Measurements from ENCODE around the gene PAAF1. TPM values are rescaled to one million over a fixed set of nuclear protein-coding genes. Genes with fewer than 3 reads are reported as not detected.

Gene PAAF1
- total and polyA plus RNA-seq, 2 experiments from 2014 or later = 6.7 to 24.1 TPM

DNA sequence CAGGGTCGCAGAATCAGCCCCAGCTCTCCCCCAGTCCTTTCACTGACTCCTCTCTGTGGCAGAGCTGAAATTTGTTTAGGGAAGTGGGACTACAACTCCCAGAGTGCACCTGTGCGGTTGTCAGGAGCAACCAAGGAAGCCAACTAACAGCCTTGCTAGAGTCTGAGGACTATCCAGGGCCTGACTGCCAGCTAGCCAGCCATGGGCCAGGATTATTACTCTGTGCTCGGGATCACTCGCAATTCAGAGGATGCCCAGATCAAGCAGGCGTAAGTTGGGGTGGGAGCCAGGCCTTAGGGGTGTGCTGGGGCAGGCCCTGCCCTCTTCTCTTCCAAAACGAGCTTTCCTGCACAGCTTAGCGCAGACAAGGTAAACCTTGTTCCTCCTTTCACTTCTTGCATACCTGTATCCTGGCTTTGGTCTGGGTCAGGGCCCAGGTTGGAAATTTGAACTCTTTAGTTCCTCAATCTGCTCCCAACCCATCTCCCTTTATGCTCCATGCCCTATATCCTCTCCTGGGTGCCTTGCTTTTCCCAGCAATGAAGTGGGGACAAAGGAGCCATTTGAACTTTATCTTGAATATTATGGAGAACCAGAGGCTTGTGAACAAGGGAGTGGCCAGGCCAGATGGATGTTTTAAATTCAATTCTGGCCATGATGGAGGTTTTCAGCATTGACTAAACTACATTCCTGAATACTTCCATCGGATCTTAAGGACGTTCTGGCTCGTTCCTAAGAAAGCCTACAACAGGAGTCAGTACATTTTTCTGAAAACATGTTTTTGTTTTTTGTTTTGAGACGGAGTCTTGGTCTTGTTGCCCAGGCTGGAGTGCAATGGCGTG lies 74.3 kb downstream of the PAAF1 start, which contains the start of gene DNAJB13:
TSS of gene DNAJB13 (plus strand) at position 158 of the 842 bp plus-strand sequence. CDS start at position 202, 44 bp downstream.
- in situ Hi-C loops (cut with MboI) = no loop called here
- no peak within 1 kb of the TSS for H3K4me2 ChIP-seq (ENCODE audit: unreplicated experiment)

DNA sequence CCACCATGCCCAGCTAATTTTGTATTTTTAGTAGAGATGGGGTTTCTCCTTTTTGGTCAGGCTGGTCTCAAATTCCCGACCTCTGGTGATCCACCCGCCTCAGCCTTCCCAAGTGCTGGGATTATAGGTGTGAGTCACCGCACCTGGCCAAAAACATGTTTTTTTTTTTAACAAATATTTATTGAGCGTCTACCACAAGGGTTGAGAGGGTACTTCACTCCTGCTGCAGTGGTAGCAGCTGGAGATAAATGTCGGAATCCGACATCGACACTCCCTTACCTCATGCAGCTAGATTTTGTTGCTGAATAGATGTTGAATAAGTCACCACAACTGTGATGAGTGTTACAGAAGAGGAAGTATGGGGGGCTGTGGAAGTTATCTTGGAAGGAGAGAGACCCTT lies 75.0 kb downstream of the PAAF1 start:
- WGBS, 2 experiments (ENCODE audit: low coverage in 1 of 2, low lambda C conversion rate in 2 of 2, missing lambda C conversion rate in 2 of 2) = 87 to 90% methylated on average over 7 of the region's 7 CpGs
- Histone ChIP-seq H2AFZ (no peak overlapping the region), H4K20me1 (ENCODE audit: insufficient read depth) (no peaks in the 10 kb centered on the region), H3K9ac (no peak overlapping the region), H3K4me2 (ENCODE audit: unreplicated experiment) (no peak overlapping the region), H3K27me3 (replicated peaks; ENCODE audit: insufficient read depth) (no peaks in the 10 kb centered on the region), H3K9me2 (ENCODE audit: insufficient read depth) (no peaks in the 10 kb centered on the region), H3K79me2 (ENCODE audit: insufficient read depth) (no peaks in the 10 kb centered on the region), H3F3A (ENCODE audit: insufficient read depth) (no peaks in the 10 kb centered on the region), H3K27ac (no peak overlapping the region), H3K4me1 (ENCODE audit: insufficient read depth) (peaks cover 3% of the 10 kb centered on the region; the same call in 1 of the 2 replicates), H3K4me3 (no peak overlapping the region), H3K9me3 (ENCODE audit: low read depth) (no peaks in the 10 kb centered on the region), H3K36me3 (ENCODE audit: low read depth) (no peaks in the 10 kb centered on the region)
- TF ChIP-seq EZH2 (IDR thresholded peaks at IDR 0.05; ENCODE audit: insufficient read depth, poor library complexity, severe bottlenecking) (no peak), EZH2phosphoT487 (IDR thresholded peaks at IDR 0.05; ENCODE audit: insufficient read depth, low read depth) (no peak)
- in situ Hi-C loops (cut with MboI) = no loop called here
- DNase-seq = no peak

More for the DNA sequence above, 74.3 kb downstream of the PAAF1 start, which contains the start of gene DNAJB13:
- Histone ChIP-seq H3K27me3 (replicated peaks; ENCODE audit: insufficient read depth) (no peaks in the 10 kb centered on the region), H3K27ac (no peak within 1 kb of the TSS), H2AFZ (no peak within 1 kb of the TSS), H3F3A (ENCODE audit: insufficient read depth) (no peaks in the 10 kb centered on the region), H3K9me3 (ENCODE audit: low read depth) (no peaks in the 10 kb centered on the region), H3K36me3 (ENCODE audit: low read depth) (no peaks in the 10 kb centered on the region), H3K4me3 (no peak within 1 kb of the TSS), H4K20me1 (ENCODE audit: insufficient read depth) (no peaks in the 10 kb centered on the region), H3K9ac (no peak within 1 kb of the TSS), H3K9me2 (ENCODE audit: insufficient read depth) (no peaks in the 10 kb centered on the region), H3K4me1 (ENCODE audit: insufficient read depth) (peaks cover 3% of the 10 kb centered on the region; the same call in 1 of the 2 replicates), H3K79me2 (ENCODE audit: insufficient read depth) (no peaks in the 10 kb centered on the region)
- TF ChIP-seq EZH2phosphoT487 (IDR thresholded peaks at IDR 0.05; ENCODE audit: insufficient read depth, low read depth) = no peak
- TF ChIP-seq EZH2 (IDR thresholded peaks at IDR 0.05; ENCODE audit: insufficient read depth, poor library complexity, severe bottlenecking) = no peak
- 67% methylated on average over 12 of the region's 12 CpGs for WGBS, 2 experiments (ENCODE audit: low coverage in 1 of 2, low lambda C conversion rate in 2 of 2, missing lambda C conversion rate in 2 of 2)
- peak; percentile 63 for DNase-seq

DNA sequence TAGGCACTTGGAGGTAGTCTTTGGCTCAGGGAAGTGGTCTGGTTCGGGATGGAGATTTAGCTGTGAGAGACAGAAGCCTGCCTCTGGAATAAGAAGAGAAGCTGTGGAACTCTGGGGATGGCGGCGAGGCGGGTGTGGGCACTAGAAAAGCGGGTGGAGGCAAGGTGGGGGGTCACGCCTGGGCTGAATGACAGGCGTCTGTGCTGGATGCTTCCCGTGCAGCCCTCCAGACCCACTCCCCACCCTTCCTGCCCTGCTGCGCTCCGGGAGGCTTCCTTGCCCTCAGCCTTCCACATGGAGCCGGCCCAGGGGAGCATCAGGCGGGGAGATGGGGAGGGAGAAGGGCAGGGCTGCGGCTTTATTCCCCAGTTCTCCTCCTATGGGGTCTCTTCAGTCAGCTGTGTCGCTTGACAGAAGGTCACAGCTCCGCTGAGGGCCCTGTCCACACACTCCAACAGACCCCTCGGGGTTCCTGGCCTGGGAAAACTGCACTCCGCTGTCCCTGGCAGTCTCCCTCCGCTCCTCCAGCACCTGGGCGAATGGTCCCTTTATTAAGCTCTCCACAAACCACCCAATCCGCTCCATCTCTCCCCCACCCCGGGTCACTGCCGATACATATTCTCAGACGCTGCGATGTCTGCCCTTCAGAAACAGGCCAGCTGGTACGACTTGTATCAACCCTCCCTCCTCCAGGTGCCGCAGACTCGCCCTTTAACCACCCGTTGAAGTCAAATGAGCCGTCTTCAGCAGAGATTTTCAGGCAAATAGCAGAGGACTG lies 80.3 kb downstream of the PAAF1 start:
- TF ChIP-seq EZH2 (IDR thresholded peaks at IDR 0.05; ENCODE audit: insufficient read depth, poor library complexity, severe bottlenecking) (no peak), EZH2phosphoT487 (IDR thresholded peaks at IDR 0.05; ENCODE audit: insufficient read depth, low read depth) (no peak)
- Histone ChIP-seq H3K4me2 (ENCODE audit: unreplicated experiment) (no peak overlapping the region), H3K27ac (no peak overlapping the region), H4K20me1 (ENCODE audit: insufficient read depth) (no peaks in the 10 kb centered on the region), H3K9me2 (ENCODE audit: insufficient read depth) (no peaks in the 10 kb centered on the region), H3K4me1 (ENCODE audit: insufficient read depth) (peaks cover 12% of the 10 kb centered on the region; the same call in 1 of the 2 replicates), H3K36me3 (ENCODE audit: low read depth) (no peaks in the 10 kb centered on the region), H2AFZ (no peak overlapping the region), H3K27me3 (replicated peaks; ENCODE audit: insufficient read depth) (no peaks in the 10 kb centered on the region), H3K9ac (no peak overlapping the region), H3K79me2 (ENCODE audit: insufficient read depth) (no peaks in the 10 kb centered on the region), H3F3A (ENCODE audit: insufficient read depth) (no peaks in the 10 kb centered on the region), H3K4me3 (no peak overlapping the region), H3K9me3 (ENCODE audit: low read depth) (no peaks in the 10 kb centered on the region)
- in situ Hi-C loops (cut with MboI) = no loop called here
- WGBS, 2 experiments (ENCODE audit: low coverage in 1 of 2, low lambda C conversion rate in 2 of 2, missing lambda C conversion rate in 2 of 2) = 35% methylated on average over 28 to 29 of the region's 29 CpGs
- no peak for DNase-seq

DNA sequence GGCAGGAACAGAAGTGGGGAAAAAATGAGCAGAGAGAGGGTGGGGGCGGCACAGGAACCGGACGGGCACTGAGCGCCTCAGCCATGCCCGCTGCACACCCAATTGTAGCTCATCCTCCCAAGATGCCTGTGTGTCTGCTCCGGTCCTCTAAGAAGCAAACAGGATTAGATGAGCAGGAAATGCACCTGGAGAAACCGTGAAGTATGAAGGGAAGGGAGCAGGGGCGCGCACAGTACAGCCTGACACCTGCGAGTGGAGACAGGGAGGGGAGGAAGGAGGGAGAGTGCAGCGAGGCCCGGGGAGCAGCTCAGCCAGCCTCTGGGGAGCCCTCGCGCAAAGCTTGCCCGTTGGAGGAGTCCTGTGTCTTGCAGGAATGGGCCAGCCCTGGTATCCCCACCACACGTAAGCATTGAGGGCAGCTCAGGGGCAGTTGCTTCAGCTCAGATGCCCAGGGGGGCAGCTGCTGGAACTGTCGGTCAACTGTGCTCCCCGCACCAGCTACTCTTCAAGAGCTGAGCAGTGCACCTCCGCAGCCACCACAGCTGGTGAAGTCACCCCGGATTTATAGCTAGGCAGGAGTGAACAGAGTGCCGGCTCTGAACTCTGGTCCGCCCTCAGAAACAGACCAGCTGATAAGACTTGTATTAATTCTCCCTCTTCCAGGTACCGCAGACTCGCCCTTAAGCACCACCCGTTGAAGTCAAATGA lies 81.0 kb downstream of the PAAF1 start:
- Histone ChIP-seq H3K79me2 (ENCODE audit: insufficient read depth) (no peaks in the 10 kb centered on the region), H3F3A (ENCODE audit: insufficient read depth) (no peaks in the 10 kb centered on the region), H3K4me3 (no peak overlapping the region), H3K4me1 (ENCODE audit: insufficient read depth) (peaks cover 12% of the 10 kb centered on the region; the same call in 1 of the 2 replicates), H3K9me2 (ENCODE audit: insufficient read depth) (no peaks in the 10 kb centered on the region), H3K9ac (no peak overlapping the region), H3K36me3 (ENCODE audit: low read depth) (no peaks in the 10 kb centered on the region), H3K9me3 (ENCODE audit: low read depth) (no peaks in the 10 kb centered on the region), H3K27ac (no peak overlapping the region), H3K27me3 (replicated peaks; ENCODE audit: insufficient read depth) (no peaks in the 10 kb centered on the region), H4K20me1 (ENCODE audit: insufficient read depth) (no peaks in the 10 kb centered on the region), H2AFZ (no peak overlapping the region), H3K4me2 (ENCODE audit: unreplicated experiment) (no peak overlapping the region)
- TF ChIP-seq EZH2 (IDR thresholded peaks at IDR 0.05; ENCODE audit: insufficient read depth, poor library complexity, severe bottlenecking) (no peak), EZH2phosphoT487 (IDR thresholded peaks at IDR 0.05; ENCODE audit: insufficient read depth, low read depth) (no peak)
- no peak for DNase-seq
- WGBS, 2 experiments (ENCODE audit: low coverage in 1 of 2, low lambda C conversion rate in 2 of 2, missing lambda C conversion rate in 2 of 2) = 40 to 48% methylated on average over 25 of the region's 25 CpGs
- in situ Hi-C loops (cut with MboI) = no loop called here
